GM19468 (cell line): ENCODE results near the gene DNAJC3.
"Not testable (repeated sequence)": the region's sequence is repeated elsewhere in the genome, so short reads cannot be mapped to it uniquely, and the experiment has no call there.

Experiments
- ATAC-seq: cut with Tn5 transposase; IDR thresholded peaks from one replicate; pipeline ENCODE4 v1.9.1; 2021; ENCODE audit warnings: mild to moderate bottlenecking, moderate library complexity, moderate number of reproducible peaks; ENCODE audit not compliant: unreplicated experiment; ENCODE audit errors: extremely low read depth

Gene DNAJC3

GRCh38 chr13:95667235-95667634 is 9.7 kb upstream of the DNAJC3 start:
- not testable (repeated sequence) for ATAC-seq

- no peak for ATAC-seq
Measured at GRCh38 chr13:95671597-95671996, 5.3 kb upstream of the DNAJC3 start.

GRCh38 chr13:95676105-95676761 is 706 bp upstream of the DNAJC3 start:
- ATAC-seq: no peak

GRCh38 chr13:95677564-95678266 is 776 bp downstream of the DNAJC3 start:
- ATAC-seq: no peak

GRCh38 chr13:95678967-95679366 is 2.0 kb downstream of the DNAJC3 start:
- ATAC-seq: no peak

- ATAC-seq: no peak
Measured at GRCh38 chr13:95679722-95680121, 2.8 kb downstream of the DNAJC3 start.

- no peak for ATAC-seq
Measured at GRCh38 chr13:95684418-95684817, 7.5 kb downstream of the DNAJC3 start.

- not testable (repeated sequence) for ATAC-seq
Measured at GRCh38 chr13:95684960-95685359, 8.0 kb downstream of the DNAJC3 start.

- ATAC-seq: no peak
Measured at GRCh38 chr13:95689582-95689926, 12.6 kb downstream of the DNAJC3 start.

GRCh38 chr13:95690986-95691385 is 14.0 kb downstream of the DNAJC3 start:
- not testable (repeated sequence) for ATAC-seq

- ATAC-seq: no peak
Measured at GRCh38 chr13:95697052-95697680, 20.2 kb downstream of the DNAJC3 start.

- ATAC-seq: no peak
Measured at GRCh38 chr13:95698047-95698749, 21.3 kb downstream of the DNAJC3 start.

- ATAC-seq: no peak
Measured at GRCh38 chr13:95703576-95703975, 26.6 kb downstream of the DNAJC3 start.

- no peak for ATAC-seq
Measured at GRCh38 chr13:95704510-95704909, 27.6 kb downstream of the DNAJC3 start.

- no peak for ATAC-seq
Measured at GRCh38 chr13:95706356-95706755, 29.4 kb downstream of the DNAJC3 start.

GRCh38 chr13:95707035-95707434 is 30.1 kb downstream of the DNAJC3 start:
- no peak for ATAC-seq

GRCh38 chr13:95707442-95708390 is 30.8 kb downstream of the DNAJC3 start:
- ATAC-seq: no peak

- ATAC-seq: no peak
Measured at GRCh38 chr13:95708391-95708774, 31.4 kb downstream of the DNAJC3 start.

- no peak for ATAC-seq
Measured at GRCh38 chr13:95708811-95709500, 32.0 kb downstream of the DNAJC3 start.
